Hematopoietic multipotent progenitor cell treated with erythropoietin and hydrocortisone succinate and interleukin-3 and kit ligand, for 4 days (in vitro differentiated cells): ENCODE results near the gene PLAC9.
A peak's percentile ranks its signal among the peaks of the same experiment; 100 is the strongest.

Experiments
- DNase-seq: peaks from one replicate; pipeline ENCODE4 v3.0.0-alpha.2; 2015

The PLAC9 gene

GRCh38 chr10:80161321-80162083 is 29.0 kb downstream of the PLAC9 start:
- peak; percentile 75 for DNase-seq

GRCh38 chr10:80163741-80164341 is 31.3 kb downstream of the PLAC9 start:
- DNase-seq = no peak

GRCh38 chr10:80164596-80164995 is 32.1 kb downstream of the PLAC9 start:
- DNase-seq = no peak

GRCh38 chr10:80165173-80165572 is 32.6 kb downstream of the PLAC9 start:
- no peak for DNase-seq

GRCh38 chr10:80166581-80167470 is 34.3 kb downstream of the PLAC9 start:
- no peak for DNase-seq

- no peak for DNase-seq
Measured at GRCh38 chr10:80167471-80168161, 35.1 kb downstream of the PLAC9 start.

- DNase-seq = no peak
Measured at GRCh38 chr10:80168162-80168511, 35.6 kb downstream of the PLAC9 start.

- DNase-seq = peak; percentile 20
Measured at GRCh38 chr10:80168679-80169380, 36.3 kb downstream of the PLAC9 start.

- no peak for DNase-seq
Measured at GRCh38 chr10:80170026-80170425, 37.5 kb downstream of the PLAC9 start.

GRCh38 chr10:80170641-80171040 is 38.1 kb downstream of the PLAC9 start:
- no peak for DNase-seq

GRCh38 chr10:80171248-80171660 is 38.7 kb downstream of the PLAC9 start:
- DNase-seq = no peak

GRCh38 chr10:80172896-80173295 is 40.4 kb downstream of the PLAC9 start:
- DNase-seq = peak; percentile 29

- no peak for DNase-seq
Measured at GRCh38 chr10:80173466-80173865, 40.9 kb downstream of the PLAC9 start.

- DNase-seq = no peak
Measured at GRCh38 chr10:80174641-80175395, 42.3 kb downstream of the PLAC9 start.

- no peak for DNase-seq
Measured at GRCh38 chr10:80176526-80176925, 44.0 kb downstream of the PLAC9 start.

- DNase-seq = no peak
Measured at GRCh38 chr10:80177781-80178636, 45.5 kb downstream of the PLAC9 start.

- no peak for DNase-seq
Measured at GRCh38 chr10:80182986-80183385, 50.5 kb downstream of the PLAC9 start.

GRCh38 chr10:80183436-80183835 is 50.9 kb downstream of the PLAC9 start:
- DNase-seq = no peak

GRCh38 chr10:80184291-80184690 is 51.8 kb downstream of the PLAC9 start:
- no peak for DNase-seq

GRCh38 chr10:80185578-80186299 is 53.2 kb downstream of the PLAC9 start:
- no peak for DNase-seq
